ENCODE measurements around the gene NPTX1. TPM values are rescaled to one million over a fixed set of nuclear protein-coding genes. Genes with fewer than 3 reads are reported as not detected.

NPTX1 gene
- total RNA-seq, 1 donor: under 0.01 TPM

DNA sequence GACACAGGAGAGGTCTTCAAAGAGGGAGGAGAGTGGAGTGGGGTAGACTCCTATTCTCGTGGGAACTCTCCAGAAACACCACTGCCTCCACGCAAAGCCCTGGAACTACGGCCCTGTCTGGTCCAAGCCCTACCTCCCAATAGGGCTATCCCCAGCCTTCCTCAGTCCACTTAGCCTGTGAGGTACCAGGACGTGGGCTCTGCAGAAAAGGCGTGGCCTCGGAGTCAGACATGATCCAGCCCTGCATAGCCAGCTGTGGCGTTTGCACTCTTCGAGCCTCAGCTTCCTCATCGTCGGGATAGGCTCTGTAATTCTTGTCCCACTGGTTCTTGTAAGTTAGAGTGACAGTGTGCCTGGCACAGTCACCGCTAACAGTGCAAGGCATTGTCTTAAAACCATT is 47.6 kb downstream of the NPTX1 start:
- TF ChIP-seq, protein P1, sequence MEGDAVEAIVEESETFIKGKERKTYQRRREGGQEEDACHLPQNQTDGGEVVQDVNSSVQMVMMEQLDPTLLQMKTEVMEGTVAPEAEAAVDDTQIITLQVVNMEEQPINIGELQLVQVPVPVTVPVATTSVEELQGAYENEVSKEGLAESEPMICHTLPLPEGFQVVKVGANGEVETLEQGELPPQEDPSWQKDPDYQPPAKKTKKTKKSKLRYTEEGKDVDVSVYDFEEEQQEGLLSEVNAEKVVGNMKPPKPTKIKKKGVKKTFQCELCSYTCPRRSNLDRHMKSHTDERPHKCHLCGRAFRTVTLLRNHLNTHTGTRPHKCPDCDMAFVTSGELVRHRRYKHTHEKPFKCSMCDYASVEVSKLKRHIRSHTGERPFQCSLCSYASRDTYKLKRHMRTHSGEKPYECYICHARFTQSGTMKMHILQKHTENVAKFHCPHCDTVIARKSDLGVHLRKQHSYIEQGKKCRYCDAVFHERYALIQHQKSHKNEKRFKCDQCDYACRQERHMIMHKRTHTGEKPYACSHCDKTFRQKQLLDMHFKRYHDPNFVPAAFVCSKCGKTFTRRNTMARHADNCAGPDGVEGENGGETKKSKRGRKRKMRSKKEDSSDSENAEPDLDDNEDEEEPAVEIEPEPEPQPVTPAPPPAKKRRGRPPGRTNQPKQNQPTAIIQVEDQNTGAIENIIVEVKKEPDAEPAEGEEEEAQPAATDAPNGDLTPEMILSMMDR (IDR thresholded peaks at IDR 0.05; ENCODE audit: extremely low read depth, low read depth, low read length): no peak
- H3K9me3 ChIP-seq (ENCODE audit: low read depth, low read length): no peaks in the 10 kb centered on the region
- H3K27ac ChIP-seq (ENCODE audit: low read depth, low read length): no peak overlapping the region
- DNase-seq (ENCODE audit: insufficient read length, low spot score, missing footprints): peak; percentile 77
- no peak overlapping the region for H2AFZ ChIP-seq (ENCODE audit: low read length)
- no peaks in the 10 kb centered on the region for H3K4me1 ChIP-seq (ENCODE audit: insufficient read depth, low read length)
- H4K20me1 ChIP-seq (ENCODE audit: insufficient read depth, low read length): peaks cover 10% of the 10 kb centered on the region
- no peak overlapping the region for H3K4me2 ChIP-seq (ENCODE audit: insufficient read depth, low read length)
- H3K27me3 ChIP-seq (ENCODE audit: insufficient read depth, low read length): no peaks in the 10 kb centered on the region
- H3K36me3 ChIP-seq (ENCODE audit: insufficient read depth, low read length): no peaks in the 10 kb centered on the region
- no peaks in the 10 kb centered on the region for H3K79me2 ChIP-seq (ENCODE audit: insufficient read depth, low read length)
- no peak overlapping the region for H3K4me3 ChIP-seq (ENCODE audit: insufficient read depth, low read length)

DNA sequence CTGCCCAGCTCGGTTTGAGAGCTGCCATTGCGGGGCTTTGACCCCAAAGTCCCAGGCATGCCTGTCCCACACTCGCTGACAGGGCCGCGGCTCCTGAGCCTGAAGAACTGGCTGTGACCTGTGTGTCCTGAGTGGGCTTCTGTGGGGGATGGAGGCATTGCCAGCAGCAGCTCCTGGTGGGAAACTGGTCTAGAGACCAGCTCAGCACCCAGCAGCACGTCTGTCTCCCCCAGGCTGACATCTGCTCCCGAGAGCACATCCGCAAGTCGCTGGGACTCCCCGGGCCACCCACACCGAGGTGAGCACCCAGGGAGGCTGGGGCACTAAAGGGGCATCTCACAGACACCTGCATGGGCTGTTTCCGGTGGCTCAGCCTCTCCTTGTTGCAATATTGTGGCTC is 48.0 kb downstream of the NPTX1 start:
- Histone ChIP-seq H3K4me2 (ENCODE audit: insufficient read depth, low read length) (no peak overlapping the region), H3K79me2 (ENCODE audit: insufficient read depth, low read length) (no peaks in the 10 kb centered on the region), H3K27ac (ENCODE audit: low read depth, low read length) (no peak overlapping the region), H3K9me3 (ENCODE audit: low read depth, low read length) (no peaks in the 10 kb centered on the region), H4K20me1 (ENCODE audit: insufficient read depth, low read length) (peaks cover 10% of the 10 kb centered on the region), H3K4me1 (ENCODE audit: insufficient read depth, low read length) (no peaks in the 10 kb centered on the region), H3K27me3 (ENCODE audit: insufficient read depth, low read length) (no peaks in the 10 kb centered on the region), H2AFZ (ENCODE audit: low read length) (no peak overlapping the region), H3K36me3 (ENCODE audit: insufficient read depth, low read length) (no peaks in the 10 kb centered on the region), H3K4me3 (ENCODE audit: insufficient read depth, low read length) (no peak overlapping the region)
- DNase-seq (ENCODE audit: insufficient read length, low spot score, missing footprints): peak; percentile 68
- TF ChIP-seq, protein P1 (IDR thresholded peaks at IDR 0.05; ENCODE audit: extremely low read depth, low read depth, low read length): no peak

DNA sequence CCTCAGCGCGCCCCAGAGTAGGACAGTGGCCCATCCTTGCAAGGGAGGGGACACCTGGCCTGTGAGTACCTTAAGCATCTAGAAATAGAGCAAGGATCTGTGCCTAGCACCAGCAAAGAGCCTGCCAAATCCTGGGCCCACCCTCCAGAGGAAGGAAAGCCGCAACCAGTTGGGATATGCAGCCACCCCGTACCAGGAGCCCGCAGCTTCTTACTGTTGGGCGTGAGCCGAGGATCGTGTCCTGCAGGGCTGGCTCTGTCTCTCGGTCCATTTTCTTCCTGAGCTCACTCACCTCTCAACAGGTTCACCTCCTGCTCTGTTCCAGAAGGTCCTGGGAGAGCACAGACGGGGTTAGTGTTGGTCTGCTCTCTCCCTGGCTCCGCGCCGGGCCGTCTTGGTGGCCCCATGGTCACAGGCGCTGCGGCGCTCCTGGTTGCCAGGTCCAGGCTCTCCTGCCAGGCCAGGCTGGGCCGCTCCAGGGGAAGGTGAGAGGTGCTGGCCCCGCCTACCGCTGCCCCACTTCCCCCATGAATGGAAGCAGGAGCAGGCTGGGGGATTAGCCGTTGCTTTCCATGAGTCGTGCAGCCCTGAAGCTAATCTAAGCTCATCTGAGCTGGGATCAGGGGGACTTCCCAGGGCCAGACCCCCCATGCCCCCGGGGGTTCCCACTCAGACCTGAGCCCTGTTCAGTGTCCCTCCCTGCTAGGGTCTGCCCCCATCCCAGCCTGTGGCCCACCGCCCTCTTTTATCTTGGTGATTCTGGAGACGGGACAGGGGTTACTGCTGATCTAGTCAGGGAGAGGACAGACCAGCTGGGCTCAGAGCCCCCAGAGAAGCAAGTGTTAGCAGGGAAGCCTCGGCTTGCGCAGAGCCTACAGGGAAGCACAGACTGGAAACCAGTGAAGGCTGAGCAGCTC is 48.8 kb downstream of the NPTX1 start:
- TF ChIP-seq, protein P1 (IDR thresholded peaks at IDR 0.05; ENCODE audit: extremely low read depth, low read depth, low read length): no peak
- Histone ChIP-seq H3K4me1 (ENCODE audit: insufficient read depth, low read length) (no peaks in the 10 kb centered on the region), H3K9me3 (ENCODE audit: low read depth, low read length) (no peaks in the 10 kb centered on the region)

DNA sequence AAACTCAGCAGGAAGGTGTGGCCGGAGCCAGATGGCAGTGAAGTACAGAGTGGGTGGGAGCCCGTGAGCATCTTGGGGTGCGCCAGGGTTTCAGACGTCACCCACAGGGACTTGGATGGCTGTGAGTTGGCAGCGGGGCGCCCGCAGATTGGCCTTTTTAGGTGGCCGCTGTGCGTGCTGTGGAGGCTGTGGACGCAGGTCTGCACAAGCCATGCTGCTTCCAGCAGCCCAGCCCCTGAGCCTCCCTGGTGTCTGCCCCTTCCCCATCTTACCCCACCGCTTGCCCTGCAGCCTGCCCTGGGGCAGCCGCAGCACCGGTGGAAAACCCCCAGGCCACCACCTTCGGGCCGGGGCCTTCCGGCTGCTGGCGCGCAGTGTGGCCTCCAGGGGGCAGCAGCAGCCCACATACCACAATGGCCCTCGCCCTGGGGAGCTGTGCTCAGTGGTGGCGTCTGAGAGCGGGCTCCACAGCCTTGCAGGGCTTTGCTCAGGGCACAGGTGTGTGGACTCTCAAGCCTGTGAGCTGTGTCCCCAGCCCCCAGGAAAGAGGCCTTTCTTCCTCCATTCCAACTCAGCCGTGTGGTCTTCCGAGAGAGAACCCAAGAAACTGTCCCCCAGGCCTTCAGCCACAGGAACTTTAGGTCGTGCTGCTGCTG is 49.6 kb downstream of the NPTX1 start:
- DNase-seq (ENCODE audit: insufficient read length, low spot score, missing footprints): peak; percentile 100
- no peak overlapping the region for H3K4me3 ChIP-seq (ENCODE audit: insufficient read depth, low read length)
- TF ChIP-seq, protein P1 (IDR thresholded peaks at IDR 0.05; ENCODE audit: extremely low read depth, low read depth, low read length): peak; percentile 83

More for the DNA sequence above, 48.8 kb downstream of the NPTX1 start:
- Histone ChIP-seq H3K4me2 (ENCODE audit: insufficient read depth, low read length) (no peak overlapping the region), H4K20me1 (ENCODE audit: insufficient read depth, low read length) (peaks cover 10% of the 10 kb centered on the region), H3K27ac (ENCODE audit: low read depth, low read length) (no peak overlapping the region), H2AFZ (ENCODE audit: low read length) (no peak overlapping the region), H3K79me2 (ENCODE audit: insufficient read depth, low read length) (no peaks in the 10 kb centered on the region), H3K36me3 (ENCODE audit: insufficient read depth, low read length) (no peaks in the 10 kb centered on the region), H3K4me3 (ENCODE audit: insufficient read depth, low read length) (no peak overlapping the region), H3K27me3 (ENCODE audit: insufficient read depth, low read length) (no peaks in the 10 kb centered on the region)
- peak; percentile 54 for DNase-seq (ENCODE audit: insufficient read length, low spot score, missing footprints)

More for the DNA sequence above, 49.6 kb downstream of the NPTX1 start:
- Histone ChIP-seq H3K4me1 (ENCODE audit: insufficient read depth, low read length) (no peaks in the 10 kb centered on the region), H3K79me2 (ENCODE audit: insufficient read depth, low read length) (no peaks in the 10 kb centered on the region), H3K4me2 (ENCODE audit: insufficient read depth, low read length) (no peak overlapping the region), H3K9me3 (ENCODE audit: low read depth, low read length) (no peaks in the 10 kb centered on the region), H4K20me1 (ENCODE audit: insufficient read depth, low read length) (peaks cover 16% of the 10 kb centered on the region), H3K36me3 (ENCODE audit: insufficient read depth, low read length) (no peaks in the 10 kb centered on the region), H2AFZ (ENCODE audit: low read length) (no peak overlapping the region), H3K27me3 (ENCODE audit: insufficient read depth, low read length) (no peaks in the 10 kb centered on the region), H3K27ac (ENCODE audit: low read depth, low read length) (no peak overlapping the region)

All from osteoblast (primary cell).